ENCODE measurements around the gene CTIF.
"Not testable (repeated sequence)": the region's sequence is repeated elsewhere in the genome, so short reads cannot be mapped to it uniquely, and the experiment has no call there.

CTIF gene

GRCh38 chr18:48715711-48716361 is 177.0 kb downstream of the CTIF start:
- DNase-seq = no peak

GRCh38 chr18:48717227-48717626 is 178.4 kb downstream of the CTIF start:
- DNase-seq = not testable (repeated sequence)

- no peak for DNase-seq
Observed at GRCh38 chr18:48718251-48718959, 179.6 kb downstream of the CTIF start.

- no peak for DNase-seq
Observed at GRCh38 chr18:48719388-48719787, 180.6 kb downstream of the CTIF start.

GRCh38 chr18:48719974-48720654 is 181.3 kb downstream of the CTIF start:
- DNase-seq = no peak

- DNase-seq = no peak
Observed at GRCh38 chr18:48720655-48721025, 181.8 kb downstream of the CTIF start.

GRCh38 chr18:48721312-48721711 is 182.5 kb downstream of the CTIF start:
- DNase-seq = no peak

- DNase-seq = no peak
Observed at GRCh38 chr18:48723016-48723415, 184.2 kb downstream of the CTIF start.

- DNase-seq = no peak
Observed at GRCh38 chr18:48723837-48724236, 185.0 kb downstream of the CTIF start.

GRCh38 chr18:48724442-48724841 is 185.6 kb downstream of the CTIF start:
- no peak for DNase-seq

GRCh38 chr18:48724939-48725338 is 186.1 kb downstream of the CTIF start:
- no peak for DNase-seq

- no peak for DNase-seq
Observed at GRCh38 chr18:48725562-48725961, 186.7 kb downstream of the CTIF start.

GRCh38 chr18:48727681-48728080 is 188.8 kb downstream of the CTIF start:
- DNase-seq = no peak

- no peak for DNase-seq
Observed at GRCh38 chr18:48728204-48728833, 189.5 kb downstream of the CTIF start.

- DNase-seq = no peak
Observed at GRCh38 chr18:48729404-48729803, 190.6 kb downstream of the CTIF start.

GRCh38 chr18:48730010-48730409 is 191.2 kb downstream of the CTIF start:
- no peak for DNase-seq

- no peak for DNase-seq
Observed at GRCh38 chr18:48732767-48733424, 194.1 kb downstream of the CTIF start.

- DNase-seq = no peak
Observed at GRCh38 chr18:48733643-48734253, 194.9 kb downstream of the CTIF start.

GRCh38 chr18:48734460-48734859 is 195.6 kb downstream of the CTIF start:
- no peak for DNase-seq

- no peak for DNase-seq
Observed at GRCh38 chr18:48735080-48735676, 196.3 kb downstream of the CTIF start.

GRCh38 chr18:48735681-48736255 is 196.9 kb downstream of the CTIF start:
- DNase-seq = no peak

Data from cortex of kidney (tissue), 1 donor.